Adrenal gland (tissue), 5 donors: ENCODE data around the gene PRR23B.

Source experiments
- CTCF ChIP-seq, 6 experiments: fragments of 450-650 bp in 4 of 6; fragments of 200-600 bp in 2 of 6; sonication (generic) in 1 of 6; IDR thresholded peaks; 1 replicate in 5 of 6; 2 replicates in 1 of 6; pipeline versions ENCODE4 v1.5.1 to v1.8.0; 2016 to 2021; ENCODE audit warnings: antibody characterized with exemption in 6 of 6, mild to moderate bottlenecking in 2 of 6, moderate library complexity in 1 of 6
- POLR2A ChIP-seq, 2 donors: fragments of 450-650 bp; IDR thresholded peaks; one replicate each; pipeline ENCODE4 v1.6.1; 2017; ENCODE audit warnings: antibody characterized with exemption in 2 of 2, mild to moderate bottlenecking in 2 of 2, moderate library complexity in 1 of 2
- donor health status: DM: no; HTN: no; CAD: no.

DNA sequence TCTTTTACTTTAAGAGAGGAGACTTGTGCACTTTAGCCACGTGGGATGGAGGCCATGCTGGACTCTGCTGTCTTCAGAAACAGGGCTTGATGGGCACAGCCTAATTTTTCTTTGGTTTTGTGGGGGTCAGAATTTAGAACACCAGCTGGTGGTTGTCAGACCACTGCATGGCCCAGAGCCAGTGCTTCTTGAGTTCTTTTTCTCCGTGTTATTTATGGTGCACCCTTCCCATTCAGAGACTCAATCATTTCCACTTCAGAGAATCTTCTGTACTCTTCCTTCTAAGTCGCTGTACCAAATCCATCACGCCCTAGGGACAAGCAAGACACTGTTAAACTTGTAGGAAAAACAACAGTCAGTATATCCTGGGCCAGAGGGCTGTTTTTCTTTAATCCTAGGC lies 34.8 kb downstream of the PRR23B start:
- no peak for TF ChIP-seq CTCF (IDR thresholded peaks at IDR 0.05)
- TF ChIP-seq POLR2A (IDR thresholded peaks at IDR 0.05), result no peak
